NCI-H82 (cell line): Measurements from ENCODE around the gene C2orf49.
A peak's percentile ranks its signal among the peaks of the same experiment; 100 is the strongest.

Experiments
- DNase-seq: peaks from one replicate; lab custom pipeline; 2025; lab: John Stamatoyannopoulos, UW

Gene C2orf49

DNA sequence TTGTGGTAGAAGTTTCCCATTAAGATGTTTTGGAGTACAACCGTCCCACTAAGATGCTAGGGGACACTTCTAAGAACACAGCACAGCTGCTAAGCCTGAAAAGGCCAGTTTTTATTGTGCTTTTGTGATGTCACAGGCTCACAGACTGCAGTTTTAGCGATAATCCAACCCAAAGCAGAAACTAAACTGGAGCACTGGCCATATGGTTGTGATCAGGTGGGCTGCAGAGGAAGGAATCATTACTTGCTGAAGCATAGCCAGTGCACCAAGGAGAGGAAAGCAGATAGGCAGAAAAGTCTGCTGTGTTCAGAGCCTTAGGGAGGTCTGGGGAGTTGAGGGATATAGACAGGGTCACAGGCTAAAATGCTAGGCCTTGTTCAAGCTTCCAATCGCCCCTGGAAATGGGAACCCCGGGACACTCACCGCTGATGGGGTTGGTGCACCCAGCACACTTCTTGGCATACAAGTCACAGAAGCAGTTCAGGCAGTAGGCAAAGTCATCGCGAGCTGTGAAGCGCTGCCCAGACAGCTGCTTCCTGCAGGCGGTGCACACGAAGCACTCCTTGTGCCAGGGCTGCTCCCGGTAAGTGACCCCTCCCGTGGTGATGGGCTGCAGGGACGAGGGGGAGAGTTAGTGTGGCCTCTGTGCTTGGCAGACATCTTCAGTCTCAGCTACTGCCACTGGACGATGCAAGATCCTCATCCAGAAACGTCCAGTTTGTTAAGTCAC lies 25.7 kb downstream of the C2orf49 start:
- no peak for DNase-seq

DNA sequence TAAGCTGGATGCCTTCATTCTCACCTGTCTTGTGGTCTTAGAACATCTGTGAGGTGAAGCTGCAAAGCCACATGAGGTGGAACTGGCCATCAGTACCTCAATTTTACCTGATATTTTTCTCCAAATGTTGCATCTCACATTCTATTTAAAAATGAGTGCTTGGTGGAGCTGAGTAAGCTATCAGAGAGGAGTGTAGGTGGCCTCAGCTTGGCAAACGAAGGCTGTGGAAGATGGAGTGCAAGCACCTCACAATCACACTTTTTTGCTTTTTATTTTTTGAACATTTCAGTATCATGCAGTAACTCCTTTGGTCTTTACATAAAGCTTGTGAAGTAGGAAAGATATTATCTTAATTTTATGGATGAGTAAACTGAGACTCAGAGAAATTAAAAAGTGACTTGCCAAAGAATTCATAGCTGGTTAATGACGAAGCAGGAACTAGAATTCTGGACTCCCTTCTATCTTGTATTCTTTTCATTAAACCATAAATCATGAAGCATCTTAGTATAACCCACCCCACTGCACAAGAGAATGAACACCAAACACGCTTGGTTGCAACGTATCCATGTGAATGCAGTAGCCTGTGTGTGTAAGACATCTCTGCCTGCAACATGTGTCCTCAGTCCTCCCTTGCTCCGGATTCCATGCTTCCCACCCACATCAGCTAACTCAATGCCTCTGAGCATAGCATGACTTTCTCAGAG lies 27.2 kb downstream of the C2orf49 start:
- DNase-seq: no peak

DNA sequence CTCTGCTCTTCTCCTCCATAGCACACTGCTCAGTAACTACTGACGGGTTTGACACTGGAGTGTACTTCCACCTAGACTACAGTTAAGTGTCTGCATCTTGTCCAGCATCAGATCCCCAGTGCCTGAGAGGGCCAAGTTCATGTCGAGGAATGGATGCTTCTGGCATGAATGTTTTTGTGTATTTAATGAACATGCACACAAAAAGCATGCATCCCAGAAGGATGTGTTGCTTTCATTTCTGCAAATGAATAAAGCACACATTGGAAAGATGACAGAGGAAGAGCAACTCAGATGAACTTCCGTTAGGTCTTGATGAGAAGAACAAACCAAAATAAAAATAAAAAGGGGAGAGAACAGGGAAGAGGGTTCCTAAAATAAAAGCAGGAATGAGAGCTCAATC lies 27.9 kb downstream of the C2orf49 start:
- DNase-seq: no peak

DNA sequence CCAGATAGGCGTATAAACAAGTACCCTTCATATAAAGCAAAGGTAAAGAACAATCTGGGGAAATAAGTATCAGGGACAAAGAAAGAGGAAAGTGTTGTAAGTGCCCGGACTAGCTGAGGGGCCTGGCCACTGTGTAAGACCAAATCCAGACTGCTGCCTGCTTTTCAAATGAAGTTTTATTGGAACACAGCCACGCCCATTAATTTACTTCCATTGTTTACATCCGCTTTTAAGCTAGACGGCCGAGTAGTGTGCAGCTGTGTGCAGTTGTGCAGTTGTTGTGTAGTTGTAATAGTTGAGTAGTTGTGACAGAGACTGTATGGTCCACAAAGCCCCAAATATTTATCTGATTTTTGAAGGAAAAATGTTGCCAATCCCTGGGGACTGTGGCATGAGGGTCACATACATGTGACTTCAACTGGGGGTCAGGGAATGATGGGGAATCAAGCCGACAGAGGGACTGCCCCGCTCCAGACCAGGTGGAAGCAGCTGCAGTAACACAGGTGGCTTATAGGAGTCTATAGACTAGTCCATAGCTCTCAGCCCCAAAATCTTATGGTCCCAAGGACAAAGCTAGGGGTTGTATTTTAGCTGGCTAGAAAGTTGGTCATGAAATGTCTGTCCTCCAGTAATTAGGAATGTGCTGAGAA lies 31.5 kb downstream of the C2orf49 start:
- DNase-seq: no peak

DNA sequence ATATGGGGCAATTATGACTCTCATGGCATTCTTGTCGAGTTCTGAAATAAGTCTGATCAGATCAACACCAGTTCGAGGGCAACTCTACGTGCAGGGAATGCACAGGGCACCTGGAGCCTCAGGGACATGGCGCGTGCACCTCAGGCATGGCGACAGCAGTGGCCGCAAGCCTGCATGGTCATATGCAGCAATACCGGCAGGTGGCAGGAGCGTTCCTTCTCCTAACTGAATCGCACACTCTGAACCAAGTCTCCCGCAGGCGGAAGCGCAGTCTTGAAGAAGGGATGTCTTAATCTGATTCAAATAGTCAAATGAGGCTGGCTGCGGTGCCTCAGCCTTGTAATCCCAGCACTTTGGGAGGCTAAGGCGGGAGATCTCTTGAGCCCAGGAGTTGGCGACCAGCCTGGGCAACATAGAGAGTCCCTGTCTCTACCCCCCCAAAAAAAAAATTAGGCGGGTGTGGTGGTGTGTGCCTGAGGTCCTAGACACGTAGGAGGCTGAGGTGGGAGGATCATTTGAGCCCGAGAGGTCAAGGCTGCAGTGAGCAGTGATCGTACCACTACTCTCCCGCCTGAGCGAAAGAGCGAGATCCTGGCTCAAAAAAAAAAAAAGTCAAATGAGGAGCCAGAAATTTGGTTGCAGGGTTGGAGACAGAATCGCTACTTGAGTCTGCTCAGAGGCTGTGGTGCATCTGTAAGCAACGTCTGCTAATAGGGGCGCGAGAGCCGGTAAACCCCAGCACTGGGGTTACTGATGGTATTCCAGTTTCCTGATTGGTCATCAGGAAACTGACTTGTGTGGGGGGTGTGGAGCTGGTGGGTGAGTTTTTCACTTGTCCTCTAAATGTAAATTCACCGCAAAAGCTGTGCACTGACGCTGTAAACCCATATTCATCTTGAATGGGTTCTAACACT lies 32.7 kb downstream of the C2orf49 start:
- DNase-seq: peak; percentile 97

DNA sequence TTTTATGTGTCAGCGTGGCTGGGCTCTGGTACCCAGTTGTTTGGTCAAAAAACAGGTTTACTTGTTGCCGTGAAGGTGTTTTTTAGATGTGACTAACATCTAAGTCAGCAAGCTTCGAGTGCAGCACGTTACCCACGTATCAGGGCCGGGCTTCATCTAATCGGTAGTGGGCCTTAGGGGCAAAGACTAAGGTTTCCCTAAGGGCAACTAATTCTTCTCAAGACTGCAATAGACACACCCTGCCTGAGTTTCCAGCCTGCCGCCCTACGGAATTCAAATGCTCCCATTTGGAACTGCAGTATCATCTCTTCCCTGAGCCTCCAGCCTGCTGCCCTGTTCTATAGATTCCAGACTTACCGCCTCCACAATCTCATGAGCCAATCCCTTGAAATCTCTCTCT lies 33.8 kb downstream of the C2orf49 start:
- DNase-seq: no peak

DNA sequence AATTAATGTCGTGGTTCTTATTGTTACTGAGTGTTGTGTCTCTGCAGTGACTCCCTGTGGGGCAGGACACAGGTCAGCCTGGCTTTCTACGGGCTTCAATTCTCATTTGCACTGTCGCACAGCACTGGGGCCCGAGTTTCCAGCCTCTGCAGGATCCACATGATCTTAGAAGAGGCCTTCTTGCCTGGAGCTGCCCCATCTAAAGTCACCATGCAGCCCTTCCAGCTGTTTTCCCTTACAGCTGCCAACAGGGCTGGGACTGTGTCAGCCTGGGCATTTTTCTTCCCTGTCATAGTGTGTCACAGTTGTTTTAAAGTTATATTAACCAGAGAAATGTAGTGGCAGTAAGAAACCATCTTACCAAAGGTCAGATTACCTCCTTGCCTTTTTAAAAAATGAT lies 34.5 kb downstream of the C2orf49 start:
- DNase-seq: no peak

DNA sequence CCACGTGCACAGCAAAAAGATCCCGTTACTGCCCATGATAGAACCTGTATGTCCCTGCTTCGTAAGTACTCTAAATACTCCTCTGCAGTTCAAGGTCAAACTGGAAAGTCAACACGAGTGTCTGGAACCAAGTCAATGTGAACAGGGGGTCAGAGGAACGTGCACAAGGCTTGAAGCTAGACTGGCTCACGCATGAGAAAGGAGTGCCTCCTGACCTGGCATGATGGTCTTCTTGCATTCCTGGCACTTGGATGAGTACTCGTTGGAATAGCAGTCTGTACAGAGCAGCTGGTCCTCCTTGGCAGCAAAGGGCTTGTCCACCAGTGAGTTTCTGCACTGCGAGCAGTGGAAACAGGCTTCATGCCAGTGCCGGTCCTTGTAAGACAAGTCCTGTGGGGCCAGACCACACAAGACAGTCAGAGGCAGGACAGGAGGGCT lies 36.0 kb downstream of the C2orf49 start:
- DNase-seq: no peak

DNA sequence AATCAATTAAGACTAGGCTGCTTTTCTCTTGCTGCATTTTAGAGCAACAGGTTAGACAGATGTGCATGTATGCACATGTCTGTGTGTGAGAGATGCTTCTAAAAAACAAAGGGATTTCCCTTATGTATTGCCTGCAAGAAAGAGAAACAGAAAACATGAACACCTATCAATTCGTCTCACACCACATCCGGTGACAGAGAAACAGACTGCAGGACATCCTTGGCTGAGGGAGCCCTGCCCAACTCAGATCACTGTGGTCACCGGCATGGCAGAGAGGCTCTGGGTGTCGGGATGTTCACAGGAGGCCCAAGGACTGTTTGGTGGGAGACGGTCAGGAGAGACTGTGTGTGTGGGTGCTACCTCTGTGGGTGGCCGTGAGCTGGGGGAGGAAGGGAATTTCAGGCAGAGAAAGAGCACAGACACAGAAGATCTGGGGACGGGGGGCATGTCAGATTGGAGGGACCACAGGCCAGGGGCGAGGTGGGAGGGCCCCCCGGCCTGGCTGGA lies 36.6 kb downstream of the C2orf49 start:
- DNase-seq: no peak

DNA sequence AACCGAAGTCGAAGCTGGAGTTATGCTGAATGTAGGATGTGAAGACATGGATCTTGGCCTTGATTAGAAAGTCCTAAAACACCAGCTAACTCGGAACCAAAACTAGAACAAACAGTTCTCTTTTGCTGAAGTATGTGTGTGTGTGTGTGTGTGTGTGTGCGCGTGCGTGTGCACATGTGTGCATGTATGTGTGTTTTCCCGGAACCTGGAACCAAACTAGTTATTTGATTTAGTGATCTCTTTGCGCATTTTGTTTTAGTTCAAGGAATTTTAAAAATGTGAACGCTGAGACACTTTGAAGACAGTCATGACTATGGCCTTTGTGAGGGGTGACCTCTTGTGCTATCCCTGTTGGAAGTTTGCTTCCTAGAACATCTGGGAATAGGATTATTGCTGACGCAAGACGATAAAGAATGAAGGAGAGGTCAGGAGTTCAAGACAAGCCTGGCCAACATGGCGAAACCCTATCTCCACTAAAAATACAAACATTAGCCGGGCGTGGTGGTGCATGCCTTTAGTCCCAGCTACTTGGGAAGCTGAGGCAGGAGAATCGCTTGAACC lies 37.7 kb downstream of the C2orf49 start:
- DNase-seq: no peak

DNA sequence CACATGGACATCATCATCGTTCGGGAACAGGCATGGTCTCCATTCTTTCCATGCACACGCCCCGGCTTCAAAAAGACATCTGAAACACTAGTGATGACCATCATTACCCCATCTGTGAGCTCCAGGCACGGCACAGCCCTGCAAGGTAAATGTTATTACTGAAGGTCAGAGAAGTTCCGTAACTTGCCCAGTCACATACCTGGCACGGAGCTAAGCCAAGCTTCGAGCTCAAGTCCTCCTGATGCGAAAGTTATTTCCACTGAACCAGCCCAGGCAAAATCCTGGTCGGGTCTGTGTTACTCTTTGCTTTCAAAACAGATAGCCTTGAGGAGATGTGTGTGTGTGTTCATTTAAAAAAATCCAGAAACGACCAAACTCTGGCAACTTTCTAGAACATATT lies 38.7 kb downstream of the C2orf49 start:
- no peak for DNase-seq

DNA sequence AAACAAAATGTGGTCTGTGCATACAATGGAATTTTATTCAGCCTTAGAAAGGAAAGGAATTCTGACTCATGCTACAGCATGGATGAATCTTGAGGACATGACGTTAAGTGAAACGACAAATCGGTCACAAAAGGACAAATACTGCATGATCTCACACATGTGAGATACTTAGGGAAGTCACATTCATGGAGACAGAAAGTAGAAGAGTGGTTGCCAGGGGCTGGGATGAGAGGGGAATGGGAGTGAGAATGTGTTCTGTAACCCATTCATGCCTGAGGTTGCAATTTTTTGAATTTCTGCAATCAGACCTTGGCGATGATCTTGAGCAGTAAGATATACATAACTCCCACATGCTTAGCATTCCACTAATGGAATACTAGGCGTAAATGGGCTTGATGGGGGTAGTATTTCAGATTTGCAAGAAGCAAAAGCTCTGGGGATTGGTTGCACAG lies 39.5 kb downstream of the C2orf49 start:
- DNase-seq: no peak

DNA sequence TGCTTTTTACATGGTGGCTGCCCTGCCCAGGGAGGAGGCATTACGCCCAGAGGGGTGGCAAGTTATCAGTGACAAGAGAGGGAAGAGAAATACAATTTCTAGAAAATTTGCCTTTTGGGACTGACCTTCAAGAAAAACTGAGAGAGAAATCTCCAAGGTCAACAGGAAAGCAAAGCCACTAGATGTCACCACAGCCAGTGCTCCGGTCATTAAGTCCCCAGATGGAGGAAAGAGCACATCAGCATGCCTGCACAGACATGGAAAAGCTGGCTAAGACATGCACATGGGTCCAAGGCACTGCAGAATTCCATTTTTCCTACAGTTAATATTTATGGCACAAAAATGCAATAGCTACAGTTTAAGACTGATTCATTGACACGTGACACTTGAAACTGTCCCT lies 40.5 kb downstream of the C2orf49 start:
- no peak for DNase-seq

DNA sequence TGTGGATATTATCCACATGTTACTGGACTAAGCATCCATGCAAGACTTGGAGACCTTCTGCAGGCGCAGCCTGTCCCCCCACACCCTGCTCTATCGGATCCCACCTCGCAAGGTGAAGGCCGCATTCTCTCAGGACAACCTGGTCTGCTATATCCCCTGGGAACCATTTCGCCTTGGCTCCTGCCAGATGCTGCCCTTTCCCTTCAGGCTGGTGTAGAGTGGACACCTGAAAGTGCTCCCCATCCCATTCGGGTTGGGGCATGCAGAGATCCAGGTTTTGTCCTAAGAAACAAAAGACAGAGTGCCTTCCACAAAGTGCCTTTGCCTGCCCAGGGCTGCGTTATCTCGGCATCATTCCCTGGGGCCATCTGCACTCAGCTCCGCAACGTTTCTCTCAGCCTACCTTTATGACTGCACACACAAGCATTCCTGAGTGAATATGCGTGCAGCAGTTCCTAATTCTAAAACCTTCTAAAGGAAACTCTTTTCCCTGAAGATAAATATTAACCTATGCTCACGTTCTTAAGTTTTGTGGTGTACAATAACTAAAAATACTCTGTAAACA lies 41.0 kb downstream of the C2orf49 start:
- DNase-seq: no peak

DNA sequence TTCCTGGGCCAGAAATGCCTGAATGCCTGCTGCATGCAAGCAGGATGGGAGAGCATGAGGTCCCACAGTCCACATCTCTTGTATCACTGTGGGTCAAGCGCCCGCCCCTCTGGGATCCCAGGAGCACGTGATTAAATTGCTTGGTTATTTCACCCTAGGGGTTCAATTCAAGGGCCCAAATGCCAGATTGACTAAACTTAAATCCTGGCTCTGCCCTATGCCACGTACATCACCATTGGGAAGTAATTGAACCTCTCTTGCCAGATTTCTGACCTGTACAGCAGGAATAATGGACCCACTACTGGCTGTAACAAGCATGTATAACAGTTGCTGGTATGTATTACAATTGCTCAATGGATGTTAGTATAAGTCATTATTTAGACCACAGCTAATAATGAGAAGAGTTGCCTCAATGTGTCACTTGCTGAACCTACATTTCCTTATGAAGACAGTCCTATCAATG lies 41.6 kb downstream of the C2orf49 start:
- DNase-seq: no peak

DNA sequence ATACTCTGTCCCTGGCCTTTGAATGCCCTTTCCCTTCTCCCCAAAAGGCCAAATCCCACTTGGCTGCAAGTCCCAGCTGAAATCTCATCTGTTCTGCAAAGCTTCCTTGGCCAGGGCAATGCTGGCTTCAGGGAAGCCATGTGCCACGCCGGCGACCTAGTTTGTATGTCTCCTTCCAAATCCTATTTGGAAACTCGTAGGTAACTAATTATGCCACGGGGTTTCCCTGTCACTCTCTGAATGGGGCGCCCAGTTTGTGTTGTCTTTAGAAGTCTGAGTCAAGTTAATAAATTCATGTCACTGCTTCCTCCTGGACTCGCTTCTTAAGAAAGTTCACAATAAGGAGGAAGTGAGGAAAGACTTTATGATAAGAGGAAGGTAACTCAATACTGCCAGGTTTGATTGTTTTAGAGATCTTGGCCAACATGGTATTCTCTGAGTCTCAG lies 42.4 kb downstream of the C2orf49 start:
- DNase-seq: no peak

DNA sequence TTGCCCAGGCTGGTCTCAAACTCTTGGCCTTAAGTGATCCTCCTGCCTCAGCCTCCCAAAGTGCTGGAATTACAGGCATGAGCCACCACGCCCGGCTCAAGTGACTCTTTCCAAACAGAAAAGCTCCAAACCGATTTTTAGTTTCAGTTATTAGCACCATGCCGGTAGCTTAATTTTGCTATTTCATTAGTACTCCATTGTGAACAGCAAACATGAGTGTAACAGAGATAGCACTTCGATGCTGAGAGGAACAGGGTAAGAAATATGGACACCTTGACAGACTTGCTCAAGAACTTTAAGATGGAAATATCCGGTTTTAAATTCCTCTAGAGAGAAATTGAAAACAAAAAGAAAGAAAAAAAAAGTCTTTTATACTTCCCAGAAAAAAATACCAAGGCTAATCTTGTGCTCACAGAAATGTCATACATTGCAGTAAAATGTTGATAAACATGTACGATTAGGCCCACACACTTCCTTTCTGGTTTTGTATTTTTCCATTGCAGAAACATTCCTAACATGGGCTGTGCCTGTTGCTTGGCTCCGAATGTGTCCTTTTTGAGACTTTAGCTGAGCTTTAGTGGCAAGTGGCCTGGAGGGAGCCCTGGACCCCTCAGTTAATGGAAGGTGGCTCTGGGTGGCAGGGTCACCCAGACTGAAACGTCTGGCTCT lies 43.2 kb downstream of the C2orf49 start:
- no peak for DNase-seq

DNA sequence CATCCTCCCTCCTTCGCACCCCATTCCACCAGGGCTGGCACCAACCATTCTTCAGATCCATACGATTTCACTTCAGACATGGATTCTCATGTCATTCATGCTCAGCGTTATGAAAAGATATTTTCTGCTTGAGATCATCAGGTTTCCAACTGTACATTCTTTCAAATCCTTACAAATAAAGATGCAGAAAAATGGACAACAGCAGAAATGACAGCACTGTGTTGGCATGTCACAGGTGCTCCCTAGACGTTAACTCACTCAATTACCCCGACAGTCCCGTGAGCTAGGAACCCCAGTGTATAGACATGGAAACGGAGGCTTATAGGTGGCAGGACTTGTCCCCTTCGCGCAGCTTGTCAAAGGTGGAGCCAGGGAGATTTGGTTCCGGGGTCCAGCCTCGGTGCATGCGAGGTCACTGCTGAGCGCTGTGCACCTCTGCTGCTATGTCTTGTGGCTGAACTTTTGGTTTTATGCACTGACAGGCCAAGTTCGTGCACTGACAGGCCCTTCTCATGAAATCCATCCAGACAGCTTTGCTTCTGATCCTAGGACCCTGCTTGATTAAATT lies 43.8 kb downstream of the C2orf49 start:
- no peak for DNase-seq

DNA sequence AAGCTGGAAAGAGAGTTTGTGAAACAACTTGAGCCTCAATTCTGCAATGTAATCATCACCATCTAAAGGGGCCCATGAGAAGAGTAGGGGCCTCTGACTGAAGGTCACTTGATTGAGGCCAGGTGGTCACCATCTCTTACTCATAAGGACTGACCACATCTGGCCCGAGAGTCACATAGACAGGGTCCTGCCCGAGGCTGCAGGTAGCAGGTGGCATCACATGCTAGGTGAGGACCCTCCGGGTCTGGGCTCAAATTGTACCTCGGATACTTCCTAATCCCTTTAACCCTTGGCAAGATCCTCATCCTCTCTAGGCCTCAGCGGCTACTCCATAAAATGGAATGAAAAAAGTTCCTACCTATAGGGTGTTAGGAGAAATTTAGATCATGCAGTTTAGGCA lies 44.8 kb downstream of the C2orf49 start:
- DNase-seq: no peak
